Endothelial cell of umbilical vein (primary cell): ENCODE results near the gene INTS2. TPM values are rescaled to one million over a fixed set of nuclear protein-coding genes. Genes with fewer than 3 reads are reported as not detected.

Experiments
- BruUV-seq: library from RNA; stranded (reverse); fragments of 400-500 nt; replicated peaks from 2 replicates; lab custom pipeline; 2021; lab: Mats Ljungman, UMichigan
- CTCF ChIA-PET: fragments of 300-600, 350-600 bp; sonication (Branson Sonifier 250); formaldehyde crosslinking; loops from one replicate; lab custom pipeline; 2021; ENCODE audit warnings: antibody characterized with exemption, inconsistent platforms; lab: Charles Lee
- POLR2A ChIA-PET: fragments of 300-600, 350-600 bp; sonication (Branson Sonifier 250); formaldehyde crosslinking; loops from one replicate; lab custom pipeline; 2021; ENCODE audit warnings: antibody characterized with exemption, inconsistent platforms; lab: Charles Lee
- DNase-seq: peaks from one replicate; pipeline ENCODE4 v3.0.0-alpha.2; 2011; ENCODE audit warnings: low read depth, low spot score
- FAIRE-seq: peaks from 2 replicates; lab custom pipeline; 2011; peaks lifted over from hg19 to GRCh38; lab: Jason Lieb, UNC
- H2AFZ ChIP-seq: 2 replicates; pipeline ENCODE4 v1.6.0; 2012; ENCODE audit warnings: low read depth, low read length, control low read depth, inconsistent platforms
- H3K27ac ChIP-seq: 2 replicates; pipeline ENCODE4 v1.5.1; 2011; ENCODE audit warnings: low read depth, mild to moderate bottlenecking, control low read depth, low read length, moderate library complexity; ENCODE audit not compliant: insufficient read depth
- H3K27me3 ChIP-seq, 2 experiments: 2 replicates each; pipeline versions ENCODE4 v1.6.0 to v1.6.1; 2011; ENCODE audit warnings: low read length in 2 of 2, mixed read lengths in 1 of 2; ENCODE audit not compliant: control insufficient read depth in 2 of 2, insufficient read depth in 2 of 2
- H3K36me3 ChIP-seq, 2 experiments: 2 replicates in 1 of 2; 3 replicates in 1 of 2; pipeline ENCODE4 v1.5.1; 2011; ENCODE audit warnings: low read length in 2 of 2, mild to moderate bottlenecking in 1 of 2, moderate library complexity in 1 of 2; ENCODE audit not compliant: control insufficient read depth in 2 of 2, insufficient read depth in 2 of 2; ENCODE audit errors: extremely low read depth in 1 of 2
- H3K4me1 ChIP-seq: 3 replicates; pipeline ENCODE4 v1.5.1; 2011; ENCODE audit warnings: mild to moderate bottlenecking, low read length; ENCODE audit not compliant: control insufficient read depth, insufficient read depth; ENCODE audit errors: extremely low read depth
- H3K4me2 ChIP-seq: 2 replicates; pipeline ENCODE4 v1.6.1; 2011; ENCODE audit warnings: low read length, control low read depth, mixed read lengths; ENCODE audit not compliant: insufficient read depth
- H3K4me3 ChIP-seq, 3 experiments: fragments of 200-600 bp in 1 of 3; sonication (generic), shearing (Covaris generic) in 1 of 3; replicated peaks in 1 of 3; 2 replicates each; pipeline ENCODE4 v1.5.1; 2011 to 2016; ENCODE audit warnings: control low read depth in 3 of 3, low read length in 3 of 3, mild to moderate bottlenecking in 2 of 3, inconsistent platforms in 1 of 3, low read depth in 1 of 3, moderate library complexity in 1 of 3; ENCODE audit not compliant: insufficient read depth in 1 of 3
- H3K79me2 ChIP-seq: 2 replicates; pipeline ENCODE4 v1.6.0; 2012; ENCODE audit warnings: low read length, inconsistent platforms; ENCODE audit not compliant: control insufficient read depth, insufficient read depth
- H3K9ac ChIP-seq: replicated peaks from 2 replicates; pipeline ENCODE3; 2011; ENCODE audit warnings: low read length, control low read depth; ENCODE audit not compliant: insufficient read depth; ENCODE audit errors: extremely low read depth
- H3K9me1 ChIP-seq: replicated peaks from 3 replicates; pipeline ENCODE4 v1.6.0; 2011; ENCODE audit warnings: mild to moderate bottlenecking, low read length; ENCODE audit not compliant: control insufficient read depth, insufficient read depth; ENCODE audit errors: extremely low read depth
- H3K9me3 ChIP-seq: replicated peaks from 2 replicates; pipeline ENCODE4 v1.5.1; 2012; ENCODE audit warnings: low read length, inconsistent platforms; ENCODE audit not compliant: control insufficient read depth, insufficient read depth
- H4K20me1 ChIP-seq: replicated peaks from 2 replicates; pipeline ENCODE3; 2011; ENCODE audit warnings: mild to moderate bottlenecking, low read length; ENCODE audit not compliant: control insufficient read depth, insufficient read depth; ENCODE audit errors: extremely low read depth
- EZH2 ChIP-seq: IDR thresholded peaks from 2 replicates; pipeline ENCODE4 v1.6.1; 2012; ENCODE audit warnings: borderline replicate concordance, low read depth, mild to moderate bottlenecking, moderate library complexity, low read length, inconsistent platforms; ENCODE audit not compliant: severe bottlenecking
- FOS ChIP-seq: IDR thresholded peaks from 2 replicates; pipeline ENCODE4 v1.6.1; 2011; ENCODE audit warnings: mild to moderate bottlenecking, low read length, moderate library complexity, borderline replicate concordance; ENCODE audit not compliant: insufficient read depth
- GATA2 ChIP-seq: IDR thresholded peaks from 2 replicates; pipeline ENCODE4 v1.7.0; 2011; ENCODE audit warnings: low read depth, mild to moderate bottlenecking, moderate library complexity, mixed read lengths, low read length; ENCODE audit not compliant: insufficient read length, insufficient read depth
- JUN ChIP-seq: IDR thresholded peaks from 2 replicates; pipeline ENCODE4 v1.6.1; 2011; ENCODE audit warnings: borderline replicate concordance, low read depth; ENCODE audit not compliant: insufficient read length, insufficient read depth
- MAX ChIP-seq: IDR thresholded peaks from 2 replicates; pipeline ENCODE4 v1.6.1; 2011; ENCODE audit not compliant: insufficient read depth, insufficient read length
- MYC ChIP-seq: IDR thresholded peaks from one replicate; pipeline ENCODE4 v1.6.1; 2011; ENCODE audit warnings: mild to moderate bottlenecking, low read depth, low read length
- POLR2A ChIP-seq: IDR thresholded peaks from 2 replicates; pipeline ENCODE4 v1.6.1; 2012; ENCODE audit warnings: low read depth, mild to moderate bottlenecking, control low read depth, low read length
- POLR2AphosphoS5 ChIP-seq: IDR thresholded peaks from 2 replicates; pipeline ENCODE4 v1.6.1; 2012; ENCODE audit warnings: low read depth, mild to moderate bottlenecking, control low read depth, low read length, moderate library complexity; ENCODE audit not compliant: insufficient read depth
- dilution Hi-C: fragments of 300-500 bp; cut with MboI; formaldehyde crosslinking; loops from one replicate; pipeline ENCODE4 v1.15.0; 2019; ENCODE audit warnings: low sequenced_read_pairs; ENCODE audit not compliant: extremely low pct_ligation_motif_present
- intact Hi-C: fragments of 100-400 bp; cut with micrococcal nuclease; formaldehyde crosslinking; loops from one replicate; pipeline ENCODE4 v1.10.0; 2022
- polyA plus RNA-seq, 4 experiments: library from polyadenylated mRNA; depleted of rRNA in 3 of 4; stranded (reverse) in 3 of 4; unstranded in 1 of 4; fragments of >200 nt; gene quantifications; 2 replicates each; pipeline versions ENCODE4 v1.2.1 to v1.2.3, GENCODE V29; 2011 to 2012; ENCODE audit warnings: missing spikeins in 1 of 4
- total RNA-seq: library from RNA; stranded (reverse); gene quantifications from 2 replicates; pipeline ENCODE4 v1.2.3, GENCODE V29; 2021
- TF ChIP-seq, protein P1 (sequence below), 2 donors: IDR thresholded peaks; 1 replicate in 1 of 2; 2 replicates in 1 of 2; pipeline ENCODE4 v1.5.1; 2011; ENCODE audit warnings: low read length in 2 of 2, mild to moderate bottlenecking in 2 of 2, moderate library complexity in 2 of 2, control low read depth in 1 of 2, inconsistent platforms in 1 of 2, low read depth in 1 of 2; ENCODE audit not compliant: insufficient read depth in 1 of 2; ENCODE audit errors: extremely low read depth in 1 of 2

Gene INTS2
- total and polyA plus RNA-seq, 2 donors (not counting 3 experiments of a cell fraction or from before 2014, with no cell fraction given) = 6.2 to 13.4 TPM

DNA sequence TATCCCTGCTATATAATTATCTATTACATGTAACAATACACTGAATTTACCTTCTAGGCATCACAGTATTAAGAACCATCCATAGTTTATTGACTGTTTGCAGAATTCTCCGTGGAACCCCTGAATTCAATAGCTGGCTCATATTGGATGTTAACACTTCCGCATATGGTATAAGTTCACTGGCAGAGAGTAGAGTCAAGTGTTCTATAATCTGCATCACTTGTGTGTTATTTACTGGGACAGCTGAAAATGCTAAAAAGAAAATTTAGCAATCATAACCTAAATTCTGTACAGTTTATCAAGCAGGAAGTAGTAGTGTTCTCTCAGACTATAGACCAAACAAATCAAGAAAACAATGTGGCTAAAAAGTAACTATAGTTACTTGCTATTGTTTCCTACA is 49.9 kb downstream of the INTS2 start:
- ChIA-PET CTCF (interaction anchor here (0.6 to 1.1 kb wide), 2 partner anchors 277 to 302 kb away, joined by 3 to 4 read pairs; no protein-coding TSS in a partner anchor), POLR2A (no interaction called here)
- DNase-seq = no peak
- FAIRE-seq = no peak
- Histone ChIP-seq H3K4me2 (no peak overlapping the region), H2AFZ (no peak overlapping the region), H3K79me2 (no peaks in the 10 kb centered on the region), H3K27ac (no peak overlapping the region), H3K36me3 (no peaks in the 10 kb centered on the region), H3K9me1 (no peaks in the 10 kb centered on the region), H3K9ac (no peak overlapping the region), H3K27me3 (no peaks in the 10 kb centered on the region), H3K4me1 (no peaks in the 10 kb centered on the region), H3K9me3 (no peaks in the 10 kb centered on the region), H4K20me1 (no peaks in the 10 kb centered on the region), H3K4me3 (no peak overlapping the region)
- no peak for TF ChIP-seq GATA2
- no peak for TF ChIP-seq FOS
- TF ChIP-seq, protein P1, sequence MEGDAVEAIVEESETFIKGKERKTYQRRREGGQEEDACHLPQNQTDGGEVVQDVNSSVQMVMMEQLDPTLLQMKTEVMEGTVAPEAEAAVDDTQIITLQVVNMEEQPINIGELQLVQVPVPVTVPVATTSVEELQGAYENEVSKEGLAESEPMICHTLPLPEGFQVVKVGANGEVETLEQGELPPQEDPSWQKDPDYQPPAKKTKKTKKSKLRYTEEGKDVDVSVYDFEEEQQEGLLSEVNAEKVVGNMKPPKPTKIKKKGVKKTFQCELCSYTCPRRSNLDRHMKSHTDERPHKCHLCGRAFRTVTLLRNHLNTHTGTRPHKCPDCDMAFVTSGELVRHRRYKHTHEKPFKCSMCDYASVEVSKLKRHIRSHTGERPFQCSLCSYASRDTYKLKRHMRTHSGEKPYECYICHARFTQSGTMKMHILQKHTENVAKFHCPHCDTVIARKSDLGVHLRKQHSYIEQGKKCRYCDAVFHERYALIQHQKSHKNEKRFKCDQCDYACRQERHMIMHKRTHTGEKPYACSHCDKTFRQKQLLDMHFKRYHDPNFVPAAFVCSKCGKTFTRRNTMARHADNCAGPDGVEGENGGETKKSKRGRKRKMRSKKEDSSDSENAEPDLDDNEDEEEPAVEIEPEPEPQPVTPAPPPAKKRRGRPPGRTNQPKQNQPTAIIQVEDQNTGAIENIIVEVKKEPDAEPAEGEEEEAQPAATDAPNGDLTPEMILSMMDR (IDR thresholded peaks at IDR 0.05; ENCODE audit: extremely low read depth in 1 of 2, insufficient read depth in 1 of 2, low read depth in 1 of 2, low read length in 2 of 2) = no peak
- TF ChIP-seq EZH2 = no peak
- no peak for TF ChIP-seq JUN
- TF ChIP-seq POLR2A = no peak
- TF ChIP-seq POLR2AphosphoS5 = no peak
- no peak for TF ChIP-seq MYC
- no peak for TF ChIP-seq MAX
- no TSS peak for BruUV-seq
- dilution Hi-C loops = no loop called here
- intact Hi-C loops = no loop called here
